Epithelial cell of prostate (primary cell): ENCODE results near the gene SRL.
A peak's percentile ranks its signal among the peaks of the same experiment; 100 is the strongest.

Source experiments
- DNase-seq: peaks from one replicate; pipeline ENCODE4 v3.0.0-alpha.2; 2011; ENCODE audit warnings: low read depth, low spot score
- H3K27ac ChIP-seq: fragments of 450-650 bp; 2 replicates; pipeline ENCODE4 v1.5.1; 2017; ENCODE audit warnings: mild to moderate bottlenecking

The SRL gene

GRCh38 chr16:4241928-4242283 lies at the start of gene SRL:
SRL (minus strand) TSS chr16:4242080; CDS start chr16:4242067, 13 bp downstream.
- no peak for DNase-seq
- H3K27ac ChIP-seq = no peak within 1 kb of the TSS

DNA sequence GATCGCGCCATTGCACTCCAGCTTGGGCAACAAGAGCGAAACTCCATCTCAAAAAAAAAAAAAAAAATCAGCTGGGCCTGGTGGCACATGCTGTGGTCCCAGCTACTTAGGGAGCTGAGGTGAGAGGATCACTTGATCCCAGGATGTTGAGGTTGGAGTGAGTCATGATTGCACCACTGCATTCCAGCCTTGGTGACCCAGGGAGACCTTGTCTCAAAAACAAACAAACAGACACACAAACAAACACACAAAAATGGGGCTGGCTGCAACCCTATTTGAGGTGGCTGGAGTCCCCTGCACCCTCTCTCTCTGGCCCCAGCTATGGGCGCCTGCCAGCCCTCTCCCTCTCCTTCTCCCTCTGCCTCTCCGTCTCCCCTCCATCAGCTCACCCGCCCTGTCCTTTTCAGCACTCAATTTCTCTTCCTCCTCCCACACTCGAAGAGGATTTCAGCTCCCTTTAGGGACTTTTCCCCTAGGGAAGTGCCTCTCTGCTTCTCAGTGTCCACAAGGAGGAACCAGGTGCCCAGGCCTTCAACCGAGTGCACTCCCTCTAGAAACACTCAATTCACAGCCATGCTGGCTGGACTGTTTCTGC lies 48.5 kb upstream of the SRL start:
- DNase-seq = no peak
- H3K27ac ChIP-seq = peak overlapping the region; percentile 55

- DNase-seq = no peak
- peak overlapping the region; percentile 39 for H3K27ac ChIP-seq
These were observed 46.5 kb upstream of the SRL start for GRCh38 chr16:4288148-4288921.

DNA sequence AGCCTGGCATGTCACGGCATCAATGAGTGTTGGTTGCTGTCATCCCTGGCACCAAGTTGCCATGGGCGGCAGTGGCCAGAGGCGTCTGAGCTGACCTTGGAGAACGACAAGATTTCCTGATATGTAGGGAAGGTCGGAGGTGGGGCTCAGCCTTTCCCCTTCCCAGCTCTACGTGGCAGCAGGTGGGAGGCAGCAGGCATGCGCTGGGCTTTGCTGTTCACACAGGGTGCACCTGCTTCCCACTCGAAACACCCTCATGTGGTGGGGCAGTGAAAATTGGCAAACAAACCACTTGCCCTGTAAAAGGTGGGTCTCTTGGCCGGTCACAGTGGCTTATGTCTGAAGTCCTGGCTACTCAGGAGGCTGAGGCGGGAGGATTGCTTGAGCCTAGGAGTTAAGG lies 43.3 kb upstream of the SRL start:
- H3K27ac ChIP-seq = no peak overlapping the region
- DNase-seq = no peak

DNA sequence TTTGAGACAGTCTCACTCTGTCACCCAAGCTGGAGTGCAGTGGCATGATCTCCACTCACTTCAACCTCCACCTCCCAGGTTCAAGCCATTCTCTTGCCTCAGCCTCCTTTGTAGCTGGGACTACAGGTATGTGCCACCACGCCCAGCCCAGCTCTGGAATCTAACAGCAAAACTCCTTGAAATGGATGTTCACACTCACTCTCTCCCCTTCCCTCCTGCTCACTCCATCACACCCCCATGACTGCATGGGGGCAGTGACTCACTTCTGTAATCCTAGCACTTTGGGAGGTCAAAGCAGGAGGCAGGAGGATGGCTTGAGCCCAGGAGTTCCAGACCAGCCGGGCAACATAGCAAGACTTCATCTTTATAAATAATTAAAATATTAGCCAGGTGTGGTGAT lies 42.1 kb upstream of the SRL start:
- no peak overlapping the region for H3K27ac ChIP-seq
- DNase-seq = no peak

GRCh38 chr16:4283441-4283840 lies 41.6 kb upstream of the SRL start:
- no peak overlapping the region for H3K27ac ChIP-seq
- DNase-seq = no peak

DNA sequence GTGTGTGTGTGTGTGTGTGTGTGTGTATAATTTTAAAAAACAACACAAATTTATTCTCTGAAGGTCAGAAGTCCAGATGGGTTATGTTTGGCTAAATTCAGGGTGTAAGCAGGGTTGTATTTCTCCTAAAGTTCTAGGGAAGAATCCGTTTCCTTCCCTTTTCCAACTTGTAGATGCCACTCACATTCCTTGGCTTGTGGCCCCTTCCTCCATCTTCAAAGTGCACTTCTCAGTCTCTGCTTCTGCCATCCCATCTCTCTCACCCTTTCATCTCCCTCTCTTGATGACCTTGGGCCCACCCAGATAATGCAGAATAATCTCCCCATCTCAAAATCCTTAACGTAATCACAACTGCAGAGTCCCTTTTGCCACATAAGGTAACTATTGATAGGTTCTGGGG lies 38.7 kb upstream of the SRL start:
- H3K27ac ChIP-seq = no peak overlapping the region
- DNase-seq = no peak

DNA sequence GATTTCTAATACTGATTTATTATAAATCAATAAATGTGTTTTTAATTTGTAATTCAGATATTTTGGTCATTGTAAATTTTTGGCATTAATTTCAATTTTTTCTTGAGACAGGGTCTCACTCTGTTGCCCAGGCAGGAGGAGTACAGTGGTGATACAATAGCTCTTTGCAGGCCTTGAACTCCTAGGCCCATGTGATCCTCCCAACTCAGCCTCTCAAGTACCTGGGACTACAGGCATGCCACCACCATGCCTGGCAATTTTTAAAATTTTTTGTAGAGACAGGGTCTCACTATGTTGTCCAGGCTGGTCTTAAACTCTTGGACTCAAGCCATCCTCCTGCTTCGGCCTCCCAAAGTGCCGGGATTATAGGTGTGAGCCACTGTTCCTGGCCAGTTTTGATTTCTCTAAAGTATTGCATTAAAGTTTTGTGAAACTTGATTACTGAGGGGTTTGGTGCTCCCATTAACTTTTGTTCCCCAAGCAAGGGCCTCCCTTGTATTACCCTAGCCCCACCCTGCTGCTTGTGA lies 36.2 kb upstream of the SRL start:
- no peak overlapping the region for H3K27ac ChIP-seq
- DNase-seq = no peak

- no peak overlapping the region for H3K27ac ChIP-seq
- DNase-seq = no peak
These were observed 34.0 kb upstream of the SRL start for GRCh38 chr16:4275861-4276260.

- no peak for DNase-seq
- peak overlapping the region; percentile 85 for H3K27ac ChIP-seq
These were observed 32.0 kb upstream of the SRL start for GRCh38 chr16:4273858-4274311.

DNA sequence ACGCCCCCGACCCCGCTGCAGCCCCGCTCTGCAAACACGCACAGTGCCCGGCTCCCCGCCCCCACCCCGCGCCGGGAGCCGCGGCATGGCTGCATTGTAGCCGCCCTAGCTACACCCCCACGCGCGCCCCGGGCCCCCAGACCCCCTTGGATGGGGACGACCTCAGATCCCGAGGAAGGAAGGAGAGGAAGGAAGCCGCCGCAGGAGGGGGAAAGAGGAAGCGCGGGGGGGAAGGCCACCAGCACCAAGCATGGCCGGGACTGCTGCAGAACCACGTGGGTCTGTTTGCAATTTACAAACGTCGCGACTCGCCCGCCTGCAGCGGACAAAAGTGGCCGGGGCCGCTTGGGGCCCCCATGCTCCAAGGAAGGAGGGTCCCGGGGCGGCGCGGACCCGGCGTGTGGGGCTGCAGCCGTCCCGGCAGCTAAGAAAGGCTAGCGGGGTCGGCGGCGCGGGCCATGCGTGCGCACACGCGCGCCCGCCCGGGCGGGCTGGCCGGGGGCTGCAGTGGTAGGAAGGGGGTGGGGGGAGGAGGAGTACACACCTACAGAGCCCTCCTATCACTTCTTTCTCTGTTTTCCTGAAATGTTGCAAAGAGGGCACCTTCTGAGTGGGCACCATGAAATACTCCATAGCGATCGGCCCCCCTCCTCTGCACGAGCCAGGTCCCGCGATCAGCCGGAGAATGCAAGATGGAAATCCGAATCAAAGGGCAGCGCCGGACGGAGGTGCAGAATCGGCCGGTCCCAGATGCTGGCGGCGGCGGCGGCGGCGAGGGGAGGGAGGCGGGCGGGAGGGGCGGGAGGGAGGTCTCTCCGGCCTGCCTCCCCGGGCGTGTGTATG lies 30.5 kb upstream of the SRL start:
- DNase-seq = no peak
- peak overlapping the region; percentile 85 for H3K27ac ChIP-seq

DNA sequence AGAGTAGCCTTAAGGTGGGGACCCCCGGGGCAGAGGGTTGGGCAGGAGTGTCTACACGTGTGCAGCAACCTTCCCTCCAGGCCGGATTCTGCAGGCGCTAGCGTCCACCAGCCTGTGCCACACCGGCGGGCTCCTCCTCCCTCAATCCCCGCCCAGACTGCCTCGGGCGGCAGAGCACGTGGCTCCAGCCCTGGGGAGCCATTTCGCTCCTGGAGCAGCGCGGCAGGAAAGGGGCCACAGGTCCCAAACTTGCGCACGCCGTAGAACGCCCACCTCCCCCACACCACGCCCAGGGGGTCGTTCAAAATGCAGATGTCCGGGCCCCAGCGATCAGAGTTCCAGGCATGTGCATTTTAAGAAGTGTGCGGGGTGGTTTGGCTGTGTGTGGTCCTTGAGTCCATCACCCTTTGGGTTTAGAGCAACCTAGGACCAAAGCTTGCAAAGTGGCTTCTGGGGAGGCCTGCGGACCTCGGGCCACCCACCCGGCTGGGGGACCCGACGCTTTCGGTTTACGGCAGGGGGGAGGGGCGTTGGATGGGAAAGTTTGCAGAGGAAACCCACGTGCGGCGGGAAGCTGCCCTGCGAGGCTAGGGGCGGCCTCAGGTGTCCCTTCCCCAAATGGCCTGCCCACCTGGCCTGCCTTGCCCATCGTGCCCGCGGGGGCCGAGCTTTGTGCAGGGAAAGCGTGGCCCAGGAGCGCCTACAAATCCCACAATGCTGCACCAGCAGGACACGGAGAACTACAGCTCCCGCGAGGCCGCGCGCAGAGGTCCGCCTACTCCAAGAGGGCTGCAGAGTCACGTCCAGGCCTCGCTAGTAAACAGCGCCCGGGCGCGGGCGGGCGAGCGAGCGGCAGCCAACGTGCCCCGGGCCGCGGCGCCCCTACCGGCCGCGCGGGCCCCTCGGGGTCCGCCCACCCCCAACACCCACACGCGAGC lies 29.6 kb upstream of the SRL start:
- DNase-seq = peak; percentile 74
- H3K27ac ChIP-seq = peak overlapping the region; percentile 85

DNA sequence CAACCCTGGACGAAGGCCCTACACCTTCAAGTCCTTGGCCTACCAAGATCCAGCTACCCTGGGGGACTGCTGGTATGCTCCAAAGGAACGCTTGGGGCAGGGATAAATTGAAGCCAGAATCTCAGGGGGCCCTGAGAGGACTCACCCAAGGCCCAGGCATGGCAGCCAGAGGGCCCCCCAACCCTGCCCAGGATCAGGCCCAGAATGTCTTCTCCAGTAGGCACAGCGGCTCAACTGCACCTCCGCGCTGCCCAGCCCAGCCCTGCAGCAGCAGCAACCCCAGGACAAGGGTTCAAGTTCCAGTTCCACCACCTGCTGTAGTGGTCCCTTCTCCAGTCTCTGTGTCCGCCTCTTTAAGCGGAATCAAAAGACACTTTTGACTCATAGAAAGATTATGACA lies 28.7 kb upstream of the SRL start:
- no peak overlapping the region for H3K27ac ChIP-seq
- no peak for DNase-seq

GRCh38 chr16:4270091-4270490 lies 28.2 kb upstream of the SRL start:
- no peak for DNase-seq
- no peak overlapping the region for H3K27ac ChIP-seq

DNA sequence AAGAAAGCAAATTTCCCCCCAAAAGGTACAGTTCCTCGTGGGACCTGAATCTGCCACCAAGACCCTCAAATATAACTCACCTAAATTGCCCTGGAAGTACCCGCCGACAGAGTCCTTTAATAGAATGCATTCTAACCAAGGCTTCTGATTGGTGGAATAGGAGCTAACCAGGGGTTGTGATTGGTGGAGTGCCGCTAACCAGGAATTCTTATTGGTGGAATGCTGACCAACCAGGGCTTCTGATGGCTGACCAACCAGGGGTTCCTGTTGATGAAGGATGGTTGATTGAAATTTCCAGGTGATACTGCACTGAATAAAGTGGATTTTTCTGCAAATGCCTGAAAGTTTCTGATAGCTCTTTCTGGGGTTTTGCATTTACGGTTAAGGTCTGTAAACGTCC lies 24.5 kb upstream of the SRL start:
- DNase-seq = no peak
- no peak overlapping the region for H3K27ac ChIP-seq

GRCh38 chr16:4265676-4266075 lies 23.8 kb upstream of the SRL start:
- DNase-seq = no peak
- no peak overlapping the region for H3K27ac ChIP-seq

- H3K27ac ChIP-seq = no peak overlapping the region
- no peak for DNase-seq
These were observed 22.7 kb upstream of the SRL start for GRCh38 chr16:4264546-4264945.

DNA sequence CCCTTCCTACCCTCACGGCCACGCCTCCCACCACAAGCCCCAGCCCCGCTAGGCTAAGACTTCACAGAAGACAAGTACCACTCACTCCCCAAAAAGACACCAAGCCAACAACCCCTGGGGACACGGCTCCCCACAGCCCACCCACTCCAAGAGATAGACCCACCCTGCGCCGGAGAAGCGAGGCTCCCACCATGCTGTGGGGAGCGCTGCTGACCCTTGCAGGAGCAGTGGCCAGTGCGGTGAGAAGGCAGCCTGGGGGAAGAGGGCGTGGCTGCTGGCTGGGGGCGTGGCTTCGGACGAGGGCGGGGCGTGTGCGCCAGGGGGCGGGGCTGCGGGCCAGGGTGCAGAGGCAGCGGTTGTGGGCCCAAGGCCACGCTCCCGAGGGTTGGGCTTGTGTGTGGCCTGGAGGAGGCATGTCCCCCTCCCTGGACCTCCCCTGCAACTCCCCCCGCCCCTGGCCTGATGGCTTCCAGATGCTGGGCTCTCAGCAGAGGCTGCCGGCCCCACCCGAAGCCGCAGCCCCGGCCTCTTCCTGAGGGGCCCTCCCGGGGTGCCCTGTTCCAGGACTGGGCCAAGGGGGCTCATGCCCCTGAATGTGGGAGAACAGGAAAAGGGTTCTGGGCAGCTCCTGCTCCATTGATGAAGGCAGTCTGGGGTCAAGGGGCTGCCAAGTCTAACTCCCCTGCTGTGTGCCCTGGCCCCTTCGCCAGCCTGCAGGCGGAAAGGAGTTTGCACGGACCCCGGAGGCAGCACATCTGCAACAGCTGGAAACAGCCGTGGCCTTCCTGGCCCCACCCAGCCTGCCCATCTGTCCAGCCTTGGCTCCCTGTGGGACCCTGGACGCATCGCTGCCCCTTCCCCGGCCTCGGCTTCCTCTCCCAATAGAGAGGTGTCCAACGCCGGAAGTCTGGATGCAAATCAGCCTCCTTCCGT lies 21.9 kb upstream of the SRL start:
- H3K27ac ChIP-seq = no peak overlapping the region
- no peak for DNase-seq

- no peak for DNase-seq
- no peak overlapping the region for H3K27ac ChIP-seq
These were observed 20.5 kb upstream of the SRL start for GRCh38 chr16:4262303-4262835.
